Stimulated activated CD4-positive, alpha-beta T cell treated with anti-CD3 and anti-CD28 coated beads, Interleukin-2, amount 100 ng/mL, for 24 hours (primary cell): ENCODE measurements around the gene NRXN2.
"Not testable (repeated sequence)": the region's sequence is repeated elsewhere in the genome, so short reads cannot be mapped to it uniquely, and the experiment has no call there.

Experiments
- DNase-seq, 2 donors: peaks; one replicate each; pipeline ENCODE4 v3.0.0-alpha.2; 2020

NRXN2 gene

DNA sequence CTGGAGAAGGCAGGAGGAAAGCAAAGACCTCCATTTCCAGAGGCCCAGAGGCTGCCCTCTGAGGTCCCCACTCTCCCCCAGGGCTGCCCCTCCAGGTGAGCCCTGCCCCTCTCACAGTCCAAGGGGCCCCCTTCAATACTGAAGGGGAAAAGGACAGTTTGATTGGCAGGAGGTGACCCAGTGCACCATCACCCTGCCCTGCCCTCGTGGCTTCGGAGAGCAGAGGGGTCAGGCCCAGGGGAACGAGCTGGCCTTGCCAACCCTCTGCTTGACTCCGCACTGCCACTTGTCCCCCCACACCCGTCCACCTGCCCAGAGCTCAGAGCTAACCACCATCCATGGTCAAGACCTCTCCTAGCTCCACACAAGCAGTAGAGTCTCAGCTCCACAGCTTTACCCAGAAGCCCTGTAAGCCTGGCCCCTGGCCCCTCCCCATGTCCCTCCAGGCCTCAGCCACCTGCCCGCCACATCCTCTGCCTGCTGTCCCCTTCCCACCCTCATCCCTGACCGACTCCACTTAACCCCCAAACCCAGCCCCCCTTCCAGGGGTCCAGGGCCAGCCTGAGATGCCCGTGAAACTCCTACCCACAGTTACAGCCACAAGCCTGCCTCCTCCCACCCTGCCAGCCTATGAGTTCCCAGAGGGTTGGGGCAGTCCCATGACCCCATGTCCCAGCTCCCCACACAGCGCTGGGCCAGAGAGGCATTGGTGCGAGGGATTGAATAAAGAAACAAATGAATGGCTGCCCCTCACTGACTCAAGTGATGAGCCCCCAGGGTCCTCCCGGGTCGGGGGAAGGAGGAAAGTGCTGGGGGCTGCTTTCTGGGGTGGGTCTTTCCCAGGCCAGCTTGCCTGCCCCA is 121.2 kb downstream of the NRXN2 start:
- no peak for DNase-seq

DNA sequence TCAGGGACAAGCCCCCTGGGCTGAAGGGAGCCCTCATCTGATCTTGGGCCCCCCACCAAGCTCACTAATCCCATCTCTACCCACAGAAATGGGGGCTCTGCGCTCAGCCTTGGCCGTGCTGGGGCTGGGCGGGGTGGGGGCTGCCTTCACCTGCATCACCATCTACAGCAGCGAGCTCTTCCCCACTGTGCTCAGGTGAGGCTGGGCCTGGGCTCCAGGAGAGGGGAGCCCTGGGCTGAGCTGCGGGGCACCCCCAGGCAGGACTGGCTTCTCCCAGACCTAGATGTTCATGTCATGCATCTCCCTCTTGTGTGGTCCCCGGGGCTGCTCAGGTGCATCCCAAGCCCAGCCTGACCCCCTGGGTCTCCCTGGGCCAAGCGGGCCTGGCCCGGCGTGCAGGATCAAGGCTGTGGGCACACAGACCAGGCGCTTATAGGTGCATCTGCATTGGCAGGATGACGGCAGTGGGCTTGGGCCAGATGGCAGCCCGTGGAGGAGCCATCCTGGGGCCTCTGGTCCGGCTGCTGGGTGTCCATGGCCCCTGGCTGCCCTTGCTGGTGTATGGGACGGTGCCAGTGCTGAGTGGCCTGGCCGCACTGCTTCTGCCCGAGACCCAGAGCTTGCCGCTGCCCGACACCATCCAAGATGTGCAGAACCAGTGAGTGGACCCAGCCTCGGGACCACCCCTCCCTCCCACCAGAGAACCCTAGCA is 122.6 kb downstream of the NRXN2 start:
- no peak for DNase-seq

DNA sequence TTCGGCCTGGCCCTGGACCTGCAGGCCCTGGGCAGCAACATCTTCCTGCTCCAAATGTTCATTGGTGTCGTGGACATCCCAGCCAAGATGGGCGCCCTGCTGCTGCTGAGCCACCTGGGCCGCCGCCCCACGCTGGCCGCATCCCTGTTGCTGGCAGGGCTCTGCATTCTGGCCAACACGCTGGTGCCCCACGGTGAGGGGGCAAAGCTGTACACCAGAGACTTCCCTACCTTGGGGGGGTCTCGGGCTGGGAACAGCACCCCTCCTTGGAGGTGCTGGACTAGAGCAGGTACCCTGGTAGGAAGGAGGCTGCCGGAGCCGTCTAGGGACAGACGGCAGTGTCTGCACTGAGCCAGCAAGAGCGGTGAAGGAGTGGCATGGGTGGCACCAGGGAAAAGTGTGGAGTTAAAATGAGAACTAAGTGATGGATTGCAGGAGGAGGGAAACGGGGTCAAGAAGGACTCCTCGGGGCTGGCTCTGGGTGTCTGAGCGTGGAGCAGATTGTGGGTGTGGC is 123.2 kb downstream of the NRXN2 start:
- DNase-seq = no peak

DNA sequence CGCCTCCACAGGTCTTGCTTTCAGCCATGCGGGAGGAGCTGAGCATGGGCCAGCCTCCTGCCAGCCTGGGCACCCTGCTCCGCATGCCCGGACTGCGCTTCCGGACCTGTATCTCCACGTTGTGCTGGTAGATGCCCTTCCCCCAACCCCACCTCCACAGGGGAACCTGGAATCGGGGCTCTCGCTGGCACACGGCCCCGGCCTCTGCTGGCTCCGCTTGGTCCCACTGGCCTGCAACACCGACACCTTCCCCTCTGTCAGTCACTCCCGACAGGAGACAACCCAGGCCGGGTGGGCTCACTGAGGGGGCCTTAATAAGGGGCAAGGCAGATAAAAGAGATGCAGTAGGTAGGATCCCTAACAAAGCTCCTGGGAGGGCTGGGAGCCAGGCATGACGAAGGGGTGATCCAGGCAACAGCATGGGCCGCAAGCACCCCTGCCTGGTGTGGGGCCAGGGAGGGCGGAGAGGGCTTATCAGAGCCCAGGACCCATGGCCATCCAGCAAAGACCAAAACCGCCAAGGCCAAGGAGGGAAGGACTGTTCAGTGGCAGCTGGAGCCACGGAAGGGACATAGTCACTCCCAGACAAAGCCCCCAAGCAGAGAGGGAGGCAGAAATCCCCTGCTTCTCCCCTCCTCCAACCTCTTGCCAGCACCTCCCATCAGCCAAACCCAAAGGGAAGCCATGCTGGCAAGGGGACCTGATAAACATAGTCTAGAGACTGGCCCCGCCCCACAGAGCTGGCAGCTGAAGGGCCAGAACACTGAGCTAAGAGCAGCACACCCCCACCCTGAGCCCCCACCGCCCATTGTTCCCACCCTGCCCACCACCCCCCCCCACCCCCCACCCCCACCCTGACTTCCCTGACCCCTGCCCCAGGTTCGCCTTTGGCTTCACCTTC is 124.0 kb downstream of the NRXN2 start:
- DNase-seq = no peak

DNA sequence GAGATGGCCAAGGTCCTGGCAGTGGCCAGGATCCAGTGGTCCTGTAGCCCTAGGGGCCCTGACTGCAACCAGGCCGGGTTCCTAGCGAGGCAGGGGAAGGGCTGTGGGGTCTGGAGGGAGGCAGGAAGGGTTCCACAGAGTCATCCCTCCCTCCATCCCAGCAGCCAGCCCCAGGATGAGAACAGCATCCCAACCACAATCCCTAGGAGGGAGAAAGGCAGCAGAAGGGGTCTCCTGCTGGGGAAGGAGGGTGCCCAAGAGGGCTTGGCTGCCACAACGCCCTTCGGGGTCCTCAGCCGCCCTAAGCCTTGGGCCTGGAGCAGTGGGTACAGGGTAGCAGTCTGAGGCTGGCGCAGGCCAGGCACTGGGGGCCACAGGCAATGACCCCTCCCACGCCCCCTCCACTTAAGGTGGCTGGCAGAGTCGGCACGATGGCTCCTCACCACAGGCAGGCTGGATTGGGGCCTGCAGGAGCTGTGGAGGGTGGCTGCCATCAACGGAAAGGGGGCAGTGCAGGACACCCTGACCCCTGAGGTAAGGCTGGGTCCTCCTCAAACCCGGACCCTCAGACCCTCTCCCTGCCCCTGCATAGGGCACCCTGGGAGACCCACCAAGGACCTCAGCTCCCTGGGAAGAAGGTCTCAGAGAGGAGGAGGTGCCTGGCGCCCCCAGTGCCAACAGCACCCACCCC is 124.7 kb downstream of the NRXN2 start:
- no peak for DNase-seq

DNA sequence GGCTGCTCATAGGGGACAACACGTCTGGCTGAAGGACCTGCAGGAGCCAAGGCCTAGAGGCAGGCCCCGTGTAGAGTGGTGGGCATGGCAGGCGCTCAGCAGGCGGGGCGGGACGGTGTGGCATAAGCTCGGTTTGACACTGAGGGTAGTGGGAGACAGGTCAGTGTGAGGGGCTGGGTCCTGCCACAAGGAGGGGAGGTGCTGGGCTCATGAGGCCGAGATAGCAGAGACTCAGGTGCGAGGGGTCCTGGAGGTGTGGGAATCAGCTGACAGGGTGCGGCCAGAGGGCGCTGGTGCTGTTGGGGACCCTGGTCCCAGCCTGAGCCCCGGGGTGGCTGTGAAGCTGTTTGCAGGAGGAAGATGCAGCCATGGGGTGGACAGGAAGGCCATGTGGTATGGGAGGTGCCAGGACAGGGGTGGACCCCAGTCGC is 125.3 kb downstream of the NRXN2 start:
- DNase-seq = no peak

DNA sequence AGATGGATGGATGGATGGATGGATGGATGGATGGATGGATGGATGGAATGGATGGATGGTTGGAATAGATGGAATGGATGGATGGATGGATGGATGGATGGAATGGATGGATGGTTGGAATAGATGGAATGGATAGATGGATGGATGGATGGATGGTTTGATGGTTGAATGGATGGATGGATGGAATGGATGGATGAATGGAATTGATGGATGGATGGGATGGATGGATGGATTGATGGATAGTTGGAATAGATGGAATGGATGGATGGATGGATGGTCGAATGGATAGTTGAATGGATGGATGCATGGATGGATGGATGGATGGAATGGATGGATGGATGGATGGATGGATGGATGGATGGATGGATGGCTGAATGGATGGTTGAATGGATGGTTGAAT is 127.1 kb downstream of the NRXN2 start:
- DNase-seq = not testable (repeated sequence)

DNA sequence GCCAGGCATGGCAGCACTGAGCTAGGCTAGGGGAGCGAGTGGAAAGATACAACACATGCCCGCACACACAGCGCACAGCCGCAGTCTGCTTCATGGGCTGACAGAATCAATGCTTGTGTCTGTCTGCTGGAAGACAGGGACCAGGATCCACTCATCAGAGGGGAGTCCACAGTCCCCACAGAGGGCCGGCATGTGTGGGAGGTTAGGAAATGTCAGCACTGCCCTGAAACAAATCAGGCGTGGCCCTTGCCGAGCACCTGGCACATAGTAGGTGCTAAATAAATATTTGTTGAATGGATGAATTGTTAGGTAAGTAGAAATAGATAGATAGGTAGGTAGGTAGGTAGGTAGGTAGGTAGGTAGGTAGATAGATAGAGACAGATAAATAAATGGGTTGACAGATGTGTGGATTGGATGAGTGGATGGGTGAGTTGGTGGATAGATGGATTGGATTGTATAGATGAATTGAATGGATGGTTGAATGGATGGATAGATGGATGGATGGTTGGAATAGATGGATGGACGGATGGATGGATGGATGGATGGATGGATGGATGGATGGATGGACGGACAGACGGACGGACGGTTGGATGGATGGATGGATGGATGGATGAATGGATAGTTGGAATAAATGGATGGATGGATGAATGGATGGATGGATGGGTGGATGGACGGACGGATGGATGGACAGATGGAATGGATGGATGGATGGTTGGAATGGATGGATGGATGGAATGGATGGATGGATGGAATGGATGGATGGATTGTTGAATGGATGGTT is 128.6 kb downstream of the NRXN2 start:
- no peak for DNase-seq

DNA sequence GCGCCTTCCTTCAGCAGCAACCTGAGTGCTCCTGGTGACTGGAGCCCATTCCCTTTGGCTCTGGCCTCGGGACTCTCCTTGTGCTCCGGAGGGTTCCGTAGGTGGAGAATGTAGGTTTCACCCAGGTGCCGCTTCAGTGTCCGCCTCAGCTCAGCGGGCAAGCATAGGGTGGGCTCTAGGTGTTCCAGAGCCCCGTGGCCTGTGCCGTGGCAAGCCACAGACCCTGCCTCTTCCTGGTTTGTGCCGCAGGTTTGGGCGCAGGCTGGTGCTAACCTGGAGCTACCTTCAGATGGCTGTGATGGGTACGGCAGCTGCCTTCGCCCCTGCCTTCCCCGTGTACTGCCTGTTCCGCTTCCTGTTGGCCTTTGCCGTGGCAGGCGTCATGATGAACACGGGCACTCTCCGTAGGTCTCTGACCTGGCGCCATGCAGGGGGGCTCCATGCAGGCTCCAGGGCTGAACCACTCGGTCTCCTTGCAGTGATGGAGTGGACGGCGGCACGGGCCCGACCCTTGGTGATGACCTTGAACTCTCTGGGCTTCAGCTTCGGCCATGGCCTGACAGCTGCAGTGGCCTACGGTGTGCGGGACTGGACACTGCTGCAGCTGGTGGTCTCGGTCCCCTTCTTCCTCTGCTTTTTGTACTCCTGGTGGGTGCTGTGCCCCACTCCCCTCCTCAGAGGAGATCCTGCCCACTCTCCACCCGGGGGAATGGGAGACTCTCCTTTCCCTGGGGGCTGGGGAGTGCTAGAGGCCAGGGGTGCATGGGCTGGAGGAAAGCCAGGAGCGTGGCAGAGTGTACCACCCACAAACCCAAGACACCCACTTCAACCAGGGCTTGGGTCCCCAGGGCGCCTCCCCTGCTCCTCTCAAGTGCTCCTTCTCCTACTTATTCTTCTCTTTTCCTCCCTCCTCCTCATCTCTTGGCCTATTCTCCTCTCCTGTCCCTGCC is 129.6 kb downstream of the NRXN2 start:
- DNase-seq = no peak

DNA sequence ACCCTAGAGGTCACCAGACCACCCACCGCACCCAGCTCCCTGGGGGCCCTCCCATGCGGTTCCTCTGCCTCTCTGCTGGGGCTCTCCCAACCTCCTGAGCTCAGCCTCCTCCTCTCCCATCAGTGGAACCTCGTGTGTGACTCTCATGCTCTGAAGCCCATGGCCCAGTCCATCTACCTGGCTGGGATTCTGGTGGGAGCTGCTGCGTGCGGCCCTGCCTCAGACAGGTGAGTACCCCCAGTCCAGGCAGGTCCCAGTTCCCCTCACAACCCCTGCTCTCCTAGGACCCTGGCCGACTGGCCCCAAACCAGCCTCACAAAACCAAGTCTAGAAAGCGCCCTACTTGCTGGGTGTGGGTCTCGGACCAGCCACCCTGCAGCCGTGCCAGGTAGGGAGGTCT is 130.3 kb downstream of the NRXN2 start:
- DNase-seq = no peak

DNA sequence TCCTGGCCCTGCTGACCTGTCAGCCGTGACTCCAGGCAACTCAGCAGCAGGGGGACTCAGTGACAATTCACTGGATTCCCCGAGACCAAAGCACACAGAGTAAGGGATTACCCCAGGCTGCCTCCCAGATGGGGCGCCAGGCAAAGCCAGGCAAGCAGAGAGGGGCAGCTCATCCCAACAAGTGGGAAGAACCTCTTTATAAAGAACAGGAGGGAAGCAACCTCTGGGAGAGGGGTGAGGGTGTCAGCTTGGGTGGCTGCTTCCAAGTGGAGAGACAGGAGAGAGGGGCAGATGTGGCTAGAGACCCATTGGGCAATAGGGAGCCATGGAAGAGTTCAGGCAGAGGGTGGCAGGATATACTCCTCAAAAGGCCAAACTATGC is 130.8 kb downstream of the NRXN2 start:
- DNase-seq = no peak

DNA sequence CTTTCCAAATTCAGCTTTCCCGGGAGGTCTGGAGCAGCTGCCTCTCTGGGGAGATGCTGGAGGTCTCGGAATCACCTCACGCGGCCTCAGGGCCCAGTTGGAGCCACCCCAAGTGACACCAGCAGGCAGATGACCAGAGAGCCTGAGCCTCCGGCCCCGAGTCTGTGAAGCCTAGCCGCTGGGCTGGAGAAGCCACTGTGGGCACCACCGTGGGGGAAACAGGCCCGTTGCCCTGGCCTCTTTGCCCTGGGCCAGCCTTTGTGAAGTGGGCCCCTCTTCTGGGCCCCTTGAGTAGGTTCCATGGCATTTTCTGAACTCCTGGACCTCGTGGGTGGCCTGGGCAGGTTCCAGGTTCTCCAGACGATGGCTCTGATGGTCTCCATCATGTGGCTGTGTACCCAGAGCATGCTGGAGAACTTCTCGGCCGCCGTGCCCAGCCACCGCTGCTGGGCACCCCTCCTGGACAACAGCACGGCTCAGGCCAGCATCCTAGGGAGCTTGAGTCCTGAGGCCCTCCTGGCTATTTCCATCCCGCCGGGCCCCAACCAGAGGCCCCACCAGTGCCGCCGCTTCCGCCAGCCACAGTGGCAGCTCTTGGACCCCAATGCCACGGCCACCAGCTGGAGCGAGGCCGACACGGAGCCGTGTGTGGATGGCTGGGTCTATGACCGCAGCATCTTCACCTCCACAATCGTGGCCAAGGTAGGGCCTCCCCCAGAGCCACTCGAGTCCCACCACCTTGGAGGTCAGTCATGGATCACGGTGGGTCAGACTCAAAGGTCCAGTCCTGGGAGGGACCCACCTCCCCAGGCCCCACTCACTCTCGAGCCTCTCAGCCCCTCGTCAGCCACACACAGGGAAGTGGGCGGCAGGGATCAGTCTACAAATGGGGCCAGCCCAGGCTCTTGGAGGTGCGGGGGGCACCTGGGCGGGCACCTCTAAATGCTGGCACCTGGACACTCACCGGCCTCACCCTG is 131.5 kb downstream of the NRXN2 start:
- no peak for DNase-seq

DNA sequence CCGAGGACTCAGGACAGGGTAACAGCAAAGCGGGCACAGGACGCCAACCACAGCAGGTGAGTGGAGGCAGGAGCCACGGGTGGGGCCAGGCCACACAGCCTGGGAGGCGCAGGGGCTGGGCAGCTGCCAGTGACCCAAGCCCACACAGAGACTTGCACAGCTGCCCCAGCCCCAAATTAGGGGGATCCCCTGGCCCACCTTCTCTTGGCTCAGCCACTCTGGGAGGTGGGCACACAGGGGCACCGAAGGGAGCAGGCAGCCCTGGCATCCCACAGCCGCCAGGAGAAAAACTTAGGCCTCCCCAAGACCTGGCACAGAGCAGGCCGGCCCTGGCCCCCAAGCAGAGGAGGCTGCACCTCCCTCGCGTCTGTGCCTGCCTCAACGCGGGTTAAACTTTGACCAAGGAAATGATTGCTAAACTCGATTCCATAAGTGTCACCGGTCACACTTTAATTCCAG is 132.2 kb downstream of the NRXN2 start, which contains the start of gene SLC22A12:
Gene SLC22A12, plus strand, starts transcription at position 458 of the 459 bp plus-strand sequence. CDS start 337 bp downstream, outside the sequence.
- no peak for DNase-seq

DNA sequence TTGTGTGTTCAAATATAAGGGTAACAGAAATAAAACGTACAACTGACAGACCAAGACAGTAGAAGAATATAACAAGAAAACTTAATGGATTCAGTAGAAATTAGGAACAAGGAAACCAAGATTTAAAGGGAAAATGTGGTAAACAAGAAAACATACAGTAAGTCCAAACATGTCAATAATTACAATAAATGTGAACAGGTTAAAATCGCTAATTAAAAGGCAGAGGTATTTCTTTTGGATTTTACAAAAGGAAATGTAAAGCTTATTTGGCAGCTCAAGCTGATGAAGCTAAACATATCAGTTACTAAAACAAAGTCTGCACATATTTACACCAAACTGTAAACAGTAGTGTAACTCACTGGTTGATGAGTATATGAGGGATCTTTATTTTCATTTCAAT is 134.3 kb downstream of the NRXN2 start:
- DNase-seq = no peak

DNA sequence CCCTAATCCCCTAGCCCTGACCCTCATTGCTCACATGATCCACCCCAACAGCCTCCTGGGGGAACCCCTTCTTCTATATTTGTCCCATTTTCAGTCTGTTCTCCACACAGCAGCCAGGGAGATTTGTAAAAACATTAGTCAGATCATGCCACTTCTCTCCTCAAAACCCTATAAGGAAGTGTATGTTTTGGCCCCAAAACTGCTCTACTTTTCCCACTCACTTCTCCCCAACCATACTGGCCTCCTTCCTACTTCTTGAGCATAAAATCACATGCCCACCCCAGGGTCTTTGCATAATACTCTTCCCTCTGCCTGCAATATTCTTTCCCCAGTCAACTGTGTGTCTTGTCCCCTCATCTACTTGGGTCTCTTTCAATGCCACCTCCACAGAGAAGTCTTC is 136.6 kb downstream of the NRXN2 start:
- no peak for DNase-seq

DNA sequence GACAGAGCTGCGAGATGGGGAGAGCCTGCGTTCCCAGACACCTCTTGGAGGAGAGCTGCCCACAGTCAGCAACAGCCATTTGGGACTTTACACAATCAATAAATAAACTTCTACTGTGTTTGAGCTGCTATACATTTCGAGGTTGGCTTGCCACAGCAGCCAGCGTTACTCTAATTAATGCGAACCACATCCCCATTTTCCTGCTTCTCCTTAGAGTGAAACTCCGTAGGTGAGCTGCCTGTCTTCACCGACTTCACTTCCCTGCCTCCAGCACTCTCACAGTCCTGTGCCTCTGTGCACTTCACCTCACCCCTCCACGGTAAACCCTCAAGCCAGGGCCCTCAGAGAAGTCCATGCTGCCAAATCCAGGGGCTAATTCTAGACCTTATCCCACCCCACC is 137.8 kb downstream of the NRXN2 start:
- DNase-seq = no peak

DNA sequence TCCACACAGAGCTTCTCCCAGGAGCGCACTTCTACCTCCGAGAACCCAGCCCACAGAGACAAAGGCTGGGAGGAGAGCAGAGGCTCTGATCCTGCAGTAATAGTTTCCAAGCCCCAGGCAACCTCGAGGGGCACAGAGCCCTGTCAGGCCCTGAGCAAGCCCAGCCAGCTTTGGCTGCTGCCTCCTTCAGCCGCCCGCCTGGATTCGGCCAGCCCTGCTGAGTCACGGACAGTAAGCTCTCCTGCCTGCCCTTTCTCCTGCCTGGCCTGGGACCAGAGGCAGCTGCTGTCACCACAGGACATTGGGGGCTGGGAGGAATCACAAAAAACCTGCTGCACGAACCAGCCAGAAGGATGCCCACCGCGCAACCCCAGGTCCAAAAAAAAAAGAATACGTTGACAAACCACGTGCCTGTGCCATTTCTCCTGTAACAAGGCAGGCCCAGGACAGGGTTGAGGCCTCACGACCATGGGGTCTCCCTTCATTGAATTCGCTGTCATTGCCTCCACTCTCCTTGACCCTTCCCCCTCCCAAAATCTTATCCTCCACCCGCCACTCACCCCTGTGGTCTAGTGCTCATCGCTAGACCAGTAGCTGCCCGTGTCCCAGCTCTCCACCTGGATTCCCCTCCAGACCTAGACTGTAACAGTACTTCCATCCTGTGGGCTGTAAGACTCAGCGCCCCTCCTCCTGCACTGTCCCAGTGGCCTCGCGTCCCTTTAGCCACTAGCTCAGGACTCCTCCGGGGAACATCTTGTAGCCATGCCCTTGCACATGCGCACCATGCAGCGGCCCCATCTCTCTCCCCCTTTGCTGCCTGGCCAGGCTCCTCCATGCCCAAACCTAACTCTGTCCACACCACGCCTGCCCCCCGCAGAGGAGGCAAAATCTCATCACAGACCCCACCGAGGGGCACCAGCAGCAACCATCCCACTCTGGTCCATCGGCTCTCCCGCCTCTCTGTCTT is 139.4 kb downstream of the NRXN2 start:
- no peak for DNase-seq

DNA sequence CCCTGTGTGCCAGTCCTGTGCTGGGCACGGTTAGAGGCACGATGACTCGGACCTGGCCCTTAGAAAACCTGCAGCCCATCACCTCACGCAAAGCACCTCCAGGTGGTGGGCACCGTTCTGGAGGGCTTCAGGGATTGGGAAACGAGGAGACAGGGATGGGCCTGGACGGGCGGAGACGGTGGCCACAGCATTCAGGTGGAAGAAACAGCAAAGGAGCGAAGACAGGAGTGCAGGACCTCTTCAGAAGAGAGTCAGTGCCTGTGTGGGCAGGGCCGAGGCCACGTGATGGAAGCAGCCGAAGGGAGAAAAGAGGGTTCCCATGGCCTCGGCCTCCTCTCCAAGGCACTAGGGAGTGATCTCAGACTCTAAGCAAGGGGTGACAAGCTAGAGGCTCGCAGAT is 140.1 kb downstream of the NRXN2 start:
- DNase-seq = no peak
